ENCODE data around the gene CNN3.
"Not testable (repeated sequence)": the region's sequence is repeated elsewhere in the genome, so short reads cannot be mapped to it uniquely, and the experiment has no call there.

CNN3 gene

GRCh38 chr1:94949681-94950661 lies 23.1 kb upstream of the CNN3 start:
- DNase-seq, result no peak

- DNase-seq, result no peak
Measured at GRCh38 chr1:94947437-94947836, 20.5 kb upstream of the CNN3 start.

DNA sequence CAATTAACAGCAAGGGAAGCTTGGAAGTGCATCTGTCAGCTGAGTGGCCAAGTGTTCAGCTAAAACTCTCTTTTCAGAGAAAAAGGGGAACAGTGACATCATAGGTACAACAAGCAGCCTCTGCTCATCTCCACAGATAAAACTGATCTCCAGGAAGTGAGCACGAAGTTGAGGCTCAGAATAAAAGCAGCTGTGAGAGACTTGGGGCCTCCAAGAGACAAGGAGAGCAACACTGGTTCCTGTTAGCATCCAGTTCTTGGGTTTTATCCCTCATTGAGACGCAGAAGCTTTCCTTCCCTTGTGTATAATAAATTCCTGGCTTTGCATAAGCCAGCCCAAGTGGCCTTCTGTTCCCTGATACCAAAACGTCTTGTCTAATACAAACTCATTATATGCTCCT lies 20.0 kb upstream of the CNN3 start:
- no peak for DNase-seq

DNA sequence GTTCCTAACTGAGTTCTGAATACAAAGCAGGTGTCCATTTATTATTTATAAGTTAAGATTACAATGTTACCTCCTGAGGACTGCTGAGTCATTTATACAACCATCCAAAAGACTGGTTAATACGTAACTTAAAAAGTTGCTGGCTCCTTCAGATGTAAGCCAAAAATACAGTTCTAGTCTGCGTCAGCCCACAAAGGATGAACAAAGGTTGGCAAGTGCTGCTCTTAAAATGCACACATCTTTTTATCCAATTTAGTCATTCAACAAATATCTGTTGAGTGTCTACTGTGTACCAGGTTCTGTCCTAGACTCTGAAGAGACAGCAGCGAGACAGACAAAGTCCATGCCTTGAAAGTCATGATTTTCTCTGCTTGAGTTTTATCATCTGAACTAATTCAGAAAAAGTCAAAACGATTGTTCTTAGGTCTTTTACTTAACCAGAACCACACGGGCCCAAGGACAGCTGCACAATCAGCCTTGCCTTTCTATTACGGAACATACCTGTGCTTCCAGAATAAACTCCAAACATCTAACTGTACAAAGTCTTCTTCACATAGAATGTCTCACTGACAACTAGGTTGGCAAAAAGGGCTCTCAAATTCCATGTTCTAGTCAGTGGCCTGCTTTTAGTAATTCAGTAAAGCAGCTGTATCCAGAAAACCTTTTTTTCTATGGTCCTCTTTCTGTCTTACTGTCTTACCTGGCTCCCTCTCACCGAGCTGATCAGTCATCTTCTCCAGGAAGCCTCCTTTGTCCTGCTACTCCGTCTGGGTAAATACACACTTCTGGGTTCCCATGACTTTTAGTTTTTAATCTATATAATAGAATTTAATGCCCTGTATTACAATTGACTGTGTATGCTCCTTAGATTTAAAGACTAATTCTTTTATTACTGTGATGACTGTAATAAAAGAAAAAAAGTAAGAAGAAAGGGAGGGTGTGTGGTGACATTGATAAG lies 15.5 kb upstream of the CNN3 start:
- no peak for DNase-seq

GRCh38 chr1:94941480-94941879 lies 14.6 kb upstream of the CNN3 start:
- DNase-seq, result not testable (repeated sequence)

DNA sequence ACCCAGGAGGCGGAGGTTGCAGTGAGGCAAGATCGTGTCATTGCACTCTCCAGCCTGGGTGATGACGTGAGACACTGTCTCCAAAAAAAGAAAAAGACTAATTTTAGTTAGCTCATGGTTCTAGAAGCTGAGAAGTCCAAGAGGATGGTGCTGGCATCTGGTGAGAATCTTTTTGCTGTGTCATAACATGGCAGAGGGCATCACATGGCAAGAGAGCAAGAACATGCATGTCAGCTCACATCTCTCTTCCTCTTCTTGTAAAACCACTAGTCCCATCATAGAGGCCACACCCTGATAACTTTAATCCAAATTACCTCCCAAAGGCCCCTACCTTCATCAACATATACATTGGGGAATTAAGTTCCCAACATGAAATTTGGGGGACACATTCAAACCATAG lies 13.8 kb upstream of the CNN3 start:
- no peak for DNase-seq

DNA sequence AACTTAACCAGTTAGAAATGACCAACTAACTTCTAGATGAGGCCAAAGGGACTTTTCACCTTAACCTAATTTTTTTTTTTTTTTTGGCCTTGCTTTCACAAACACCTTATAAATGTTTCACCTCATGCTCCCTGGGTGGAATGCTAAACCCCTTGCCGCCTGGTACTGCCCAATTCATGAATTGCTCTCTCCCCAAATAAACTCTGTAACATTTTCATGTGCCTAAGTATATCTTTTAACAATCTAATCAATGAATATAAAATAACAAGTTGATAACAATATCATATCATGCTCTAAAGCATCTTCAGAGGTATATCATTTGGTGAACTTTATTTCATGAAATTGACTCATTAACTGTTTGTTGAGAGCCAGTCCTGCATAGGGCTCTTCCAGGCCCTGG lies 10.9 kb upstream of the CNN3 start:
- DNase-seq, result no peak

DNA sequence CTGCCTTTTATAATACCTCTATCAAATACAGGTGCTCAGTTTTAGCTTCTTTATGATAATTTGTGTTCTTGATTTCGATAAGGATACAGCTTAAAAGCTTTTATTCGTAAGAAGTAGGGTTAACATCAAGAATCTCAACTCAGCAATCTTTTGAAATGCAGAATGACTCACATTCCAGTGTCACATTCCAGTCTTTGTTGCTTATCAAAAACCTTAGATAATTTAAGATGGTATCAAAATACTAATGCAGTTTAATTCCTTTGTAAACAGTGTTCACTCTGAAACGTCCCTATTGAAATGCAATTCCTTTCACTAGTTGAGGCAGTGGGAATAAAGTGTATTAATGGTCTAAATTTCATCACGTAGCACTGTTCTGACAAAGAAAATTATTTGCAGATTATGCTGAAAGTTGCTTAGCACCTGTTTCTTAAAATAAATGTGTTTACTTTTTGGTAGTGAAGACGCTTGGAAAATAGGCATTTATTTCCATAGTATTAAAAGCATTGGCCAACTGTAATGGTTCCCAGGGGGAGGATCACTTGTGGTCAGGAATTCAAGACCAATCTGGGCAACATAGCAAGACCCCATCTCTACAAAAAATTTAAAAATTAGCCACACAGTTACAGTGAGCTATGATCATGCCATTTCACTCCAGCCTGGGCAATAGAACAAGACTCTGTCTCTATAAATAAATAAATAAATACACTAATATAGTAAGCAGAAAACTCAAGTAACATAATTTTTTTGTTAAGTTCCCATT lies 10.1 kb upstream of the CNN3 start:
- DNase-seq, result no peak

DNA sequence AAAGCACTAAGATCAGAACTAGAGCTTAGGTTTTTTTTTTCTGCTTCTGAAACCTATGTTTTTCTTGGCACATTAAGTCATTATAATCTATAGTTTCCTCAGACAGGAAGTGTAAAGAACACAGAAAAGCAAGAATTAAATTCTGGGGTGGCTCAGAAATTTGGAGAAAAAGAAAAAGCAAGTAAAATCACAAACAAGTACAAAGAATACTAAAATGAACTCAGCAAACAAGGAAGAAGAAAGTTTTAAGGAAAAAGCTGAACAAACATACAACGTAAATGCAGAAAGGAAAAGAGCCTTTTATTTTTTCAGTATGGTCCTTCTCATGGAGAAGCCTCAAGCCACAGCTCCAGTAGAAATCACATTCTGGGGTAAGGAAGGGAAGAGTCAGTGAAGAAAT lies 8.6 kb upstream of the CNN3 start:
- no peak for DNase-seq

DNA sequence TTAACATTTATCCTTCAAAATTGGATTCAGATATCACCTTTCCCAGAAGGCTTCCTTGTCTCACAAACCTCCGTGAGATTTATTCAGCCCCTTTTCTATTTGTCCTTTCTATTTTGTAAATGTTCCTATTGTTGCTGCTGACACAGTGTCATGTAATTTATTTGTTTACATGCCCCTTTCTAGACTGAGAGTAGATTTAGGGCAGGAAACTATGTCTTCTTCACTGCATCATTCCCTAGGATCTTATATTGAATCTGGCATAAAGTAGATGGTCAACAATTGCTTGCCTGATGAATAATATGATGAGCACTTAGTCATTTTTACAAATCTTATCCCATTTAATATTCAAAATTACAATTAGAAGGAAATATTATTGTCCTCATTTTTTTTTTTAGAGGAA lies 8.1 kb upstream of the CNN3 start:
- no peak for DNase-seq

DNA sequence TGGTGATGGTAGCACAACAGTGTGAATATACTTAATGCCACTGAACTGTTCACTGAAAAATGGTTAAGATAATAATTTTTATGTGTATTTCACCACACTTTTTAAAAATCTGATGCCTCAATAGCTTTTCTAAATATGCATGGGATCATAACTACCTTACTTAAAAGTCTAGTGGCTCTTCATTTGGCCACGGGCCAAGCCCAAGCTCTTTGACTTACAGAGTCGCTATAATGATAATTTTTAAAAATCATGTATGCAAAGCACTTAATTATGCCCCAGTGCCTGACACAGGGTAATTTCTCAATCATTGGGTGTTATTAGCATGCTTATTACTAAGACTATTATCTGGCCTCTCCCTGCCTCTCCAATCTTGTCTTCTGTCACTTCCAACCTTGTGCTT lies 7.6 kb upstream of the CNN3 start:
- no peak for DNase-seq

DNA sequence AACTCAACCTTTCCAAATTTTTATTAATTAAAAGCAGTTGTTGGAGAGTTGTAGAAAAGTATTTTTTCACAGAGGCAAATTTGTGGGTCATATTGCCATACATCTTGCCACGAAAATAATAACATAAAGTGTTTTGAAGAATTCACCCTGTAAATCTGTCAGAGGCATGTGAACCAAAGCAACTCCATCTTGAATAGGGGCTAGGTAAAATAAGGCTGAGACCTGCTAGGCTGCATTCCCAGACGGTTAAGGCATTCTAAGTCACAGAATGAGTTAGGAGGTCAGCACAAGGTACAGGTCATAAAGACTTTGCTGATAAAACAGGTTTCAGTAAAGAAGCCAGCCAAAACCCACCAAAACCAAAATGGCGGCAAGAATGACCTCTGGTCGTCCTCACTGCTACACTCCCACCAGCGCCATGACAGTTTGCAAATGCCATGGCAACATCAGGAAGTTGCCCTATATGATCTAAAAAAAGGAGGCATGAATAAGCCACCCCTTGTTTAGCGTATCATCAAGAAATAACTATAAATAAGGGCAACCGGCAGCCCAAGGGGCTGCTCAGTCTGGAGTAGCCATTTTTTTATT lies 4.4 kb upstream of the CNN3 start:
- no peak for DNase-seq

DNA sequence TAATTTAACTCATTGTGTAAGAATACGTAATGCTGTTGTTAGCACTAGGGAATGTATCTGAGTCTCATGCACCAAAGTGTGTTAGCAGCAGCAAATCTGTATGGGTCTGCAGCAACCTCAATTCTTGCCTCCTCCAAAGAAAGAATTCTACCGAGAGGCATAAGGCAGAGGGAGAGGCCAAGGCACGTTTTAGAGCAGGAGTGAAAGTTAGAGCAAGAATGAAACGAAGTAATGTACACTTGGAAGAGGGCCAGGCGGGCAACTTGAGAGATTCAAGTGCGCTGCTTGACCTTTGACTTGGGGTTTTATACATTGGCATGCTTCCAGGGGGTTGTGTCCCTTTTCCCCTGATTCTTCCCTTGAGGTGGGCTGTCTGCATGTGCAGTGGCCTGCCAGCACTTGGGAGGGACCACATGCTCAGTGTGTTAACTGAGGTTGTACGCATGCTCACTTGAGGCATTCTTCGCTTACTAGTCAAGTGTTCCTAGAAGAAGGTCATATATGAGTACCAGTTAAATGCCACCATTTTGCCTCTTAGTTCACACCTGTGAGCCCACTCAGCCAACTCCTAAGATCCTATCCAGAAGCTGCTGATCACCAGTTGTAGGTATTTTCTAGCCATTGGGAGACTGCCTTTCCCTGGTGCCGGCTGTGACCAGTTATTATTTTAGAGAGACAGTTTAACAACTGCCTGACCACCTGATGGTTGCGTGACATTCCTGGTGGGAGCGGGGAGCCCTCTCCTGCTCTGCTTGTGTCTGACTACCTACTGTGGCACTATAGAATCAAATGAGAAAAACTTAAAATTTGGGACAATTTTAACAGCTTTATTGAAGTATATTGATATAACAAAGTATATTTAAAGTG lies 2.7 kb upstream of the CNN3 start:
- no peak for DNase-seq

- no peak for DNase-seq
Measured at GRCh38 chr1:94928293-94928939, 1.5 kb upstream of the CNN3 start.

- no peak for DNase-seq
Measured at GRCh38 chr1:94927405-94928175, 680 bp upstream of the CNN3 start.

- peak; percentile 47 for DNase-seq
Measured at GRCh38 chr1:94926126-94926914, 590 bp downstream of the CNN3 start.

- no peak for DNase-seq
Measured at GRCh38 chr1:94925561-94926125, 1.3 kb downstream of the CNN3 start.

GRCh38 chr1:94925004-94925403 lies 1.9 kb downstream of the CNN3 start:
- DNase-seq, result no peak

- DNase-seq, result no peak
Measured at GRCh38 chr1:94922761-94923331, 4.1 kb downstream of the CNN3 start.

Data from activated T-cell treated with anti-CD3 and anti-CD28 coated beads, Interleukin-2, amount 50 U/mL, for 1 hour (primary cell).